SJCRH30 (cell line): ENCODE results near the gene ABCC10. TPM values are rescaled to one million over a fixed set of nuclear protein-coding genes. Genes with fewer than 3 reads are reported as not detected.
"Not testable (repeated sequence)": the region's sequence is repeated elsewhere in the genome, so short reads cannot be mapped to it uniquely, and the experiment has no call there.

Source experiments
- DNase-seq, 2 experiments: peaks; one replicate each; pipeline ENCODE4 v3.0.0-alpha.2; 2015 to 2020
- H3K27ac ChIP-seq: fragments of 250-450 bp; sonication (Bioruptor Pico); 2 replicates; pipeline ENCODE4 v1.5.1; 2020; ENCODE audit warnings: mild to moderate bottlenecking, moderate library complexity
- H3K27me3 ChIP-seq: fragments of 250-450 bp; sonication (Bioruptor Pico); 2 replicates; pipeline ENCODE4 v1.5.1; 2020; ENCODE audit warnings: mild to moderate bottlenecking, moderate library complexity
- H3K36me3 ChIP-seq: fragments of 250-450 bp; sonication (Bioruptor Pico); 2 replicates; pipeline ENCODE4 v1.5.1; 2020; ENCODE audit warnings: mild to moderate bottlenecking, moderate library complexity
- H3K4me1 ChIP-seq: fragments of 250-450 bp; sonication (Bioruptor Pico); 2 replicates; pipeline ENCODE4 v1.5.1; 2020; ENCODE audit warnings: mild to moderate bottlenecking, moderate library complexity
- H3K4me3 ChIP-seq: fragments of 250-450 bp; sonication (Bioruptor Pico); 2 replicates; pipeline ENCODE4 v1.5.1; 2020; ENCODE audit warnings: mild to moderate bottlenecking, moderate library complexity
- H3K9me3 ChIP-seq: fragments of 250-450 bp; sonication (Bioruptor Pico); replicated peaks from 2 replicates; pipeline ENCODE4 v1.5.1; 2020; ENCODE audit warnings: mild to moderate bottlenecking, moderate library complexity
- total RNA-seq: library from RNA; depleted of rRNA; stranded (reverse); fragments of >200 nt; shearing (Covaris generic); gene quantifications from 2 replicates; pipeline ENCODE4 v1.2.3, GENCODE V29; 2014

ABCC10 gene
- total RNA-seq, 1 experiment from 2014 or later, result 10.3 TPM

DNA sequence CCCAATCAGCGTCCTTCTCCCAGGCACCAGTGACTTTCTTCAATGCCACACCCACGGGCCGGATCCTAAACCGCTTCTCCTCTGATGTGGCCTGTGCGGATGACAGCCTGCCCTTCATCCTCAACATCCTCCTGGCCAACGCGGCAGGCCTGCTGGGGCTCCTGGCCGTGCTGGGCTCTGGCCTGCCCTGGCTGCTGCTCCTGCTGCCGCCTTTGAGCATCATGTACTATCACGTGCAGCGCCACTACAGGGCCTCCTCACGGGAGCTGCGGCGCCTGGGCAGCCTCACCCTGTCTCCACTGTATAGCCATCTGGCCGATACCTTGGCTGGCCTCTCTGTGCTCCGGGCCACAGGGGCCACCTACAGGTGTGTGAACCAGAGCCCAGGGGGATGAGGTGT, 18.2 kb downstream of the ABCC10 start:
- no peaks in the 10 kb centered on the region for H3K9me3 ChIP-seq
- no peaks in the 10 kb centered on the region for H3K27me3 ChIP-seq
- no peak overlapping the region for H3K4me3 ChIP-seq
- H3K36me3 ChIP-seq, result no peaks in the 10 kb centered on the region
- H3K4me1 ChIP-seq, result no peaks in the 10 kb centered on the region
- DNase-seq, result no peak
- H3K27ac ChIP-seq, result no peak overlapping the region

DNA sequence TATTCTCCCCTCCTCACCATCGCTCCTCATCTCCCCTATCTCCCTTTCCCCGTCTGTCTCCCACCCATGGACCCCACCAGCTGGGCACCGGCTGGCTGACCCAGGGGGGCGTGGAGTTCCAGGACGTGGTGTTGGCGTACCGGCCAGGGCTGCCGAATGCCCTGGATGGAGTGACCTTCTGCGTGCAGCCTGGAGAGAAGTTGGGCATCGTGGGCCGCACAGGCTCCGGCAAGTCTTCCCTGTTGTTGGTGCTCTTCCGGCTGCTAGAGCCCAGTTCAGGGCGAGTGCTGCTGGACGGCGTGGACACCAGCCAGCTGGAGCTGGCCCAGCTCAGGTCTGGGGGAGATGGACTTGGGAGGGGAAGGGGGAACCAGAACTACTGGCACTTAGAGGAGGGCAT, 20.3 kb downstream of the ABCC10 start:
- DNase-seq, result no peak
- Histone ChIP-seq H3K4me3 (no peak overlapping the region), H3K4me1 (no peaks in the 10 kb centered on the region), H3K9me3 (no peaks in the 10 kb centered on the region), H3K36me3 (no peaks in the 10 kb centered on the region), H3K27me3 (no peaks in the 10 kb centered on the region), H3K27ac (no peak overlapping the region)

DNA sequence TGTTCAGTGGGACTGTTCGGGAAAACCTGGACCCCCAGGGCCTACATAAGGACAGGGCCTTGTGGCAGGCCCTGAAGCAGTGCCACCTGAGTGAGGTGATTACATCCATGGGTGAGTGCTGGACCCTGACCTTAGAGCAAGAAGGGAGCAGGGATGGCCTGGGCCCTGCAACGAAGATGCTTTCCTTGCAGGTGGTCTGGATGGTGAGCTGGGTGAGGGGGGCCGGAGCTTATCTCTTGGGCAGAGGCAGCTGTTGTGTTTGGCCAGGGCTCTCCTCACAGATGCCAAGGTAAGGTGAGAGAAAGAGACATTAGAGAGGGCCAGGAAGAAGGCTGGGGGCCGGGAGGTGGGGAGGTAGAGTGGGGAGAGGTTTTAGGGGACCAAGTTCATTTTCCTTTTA, 21.6 kb downstream of the ABCC10 start:
- no peak overlapping the region for H3K4me3 ChIP-seq
- no peak for DNase-seq
- no peaks in the 10 kb centered on the region for H3K27me3 ChIP-seq
- H3K27ac ChIP-seq, result no peak overlapping the region
- no peaks in the 10 kb centered on the region for H3K36me3 ChIP-seq
- no peaks in the 10 kb centered on the region for H3K4me1 ChIP-seq
- no peaks in the 10 kb centered on the region for H3K9me3 ChIP-seq

DNA sequence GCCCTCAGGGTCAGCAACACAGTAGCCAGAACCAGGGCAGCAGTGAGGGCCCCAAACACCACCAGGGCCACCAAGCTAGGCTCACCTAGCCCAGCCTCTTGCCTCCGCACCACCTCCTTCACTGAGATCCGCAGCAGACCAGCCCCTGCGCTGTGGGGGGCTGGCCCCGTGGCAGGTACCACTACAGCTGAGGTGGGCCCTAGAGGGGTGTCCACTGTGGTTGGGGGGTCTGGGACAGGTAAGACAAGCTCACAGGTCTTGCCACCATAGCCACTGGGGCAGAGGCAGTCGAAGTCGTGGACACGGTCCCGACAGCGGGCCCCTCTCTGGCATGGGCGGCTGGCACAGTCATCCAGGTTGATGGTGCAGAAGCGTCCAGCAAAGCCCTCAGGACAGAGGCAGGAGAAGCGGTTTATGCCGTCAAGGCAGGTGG, 23.4 kb downstream of the ABCC10 start:
- DNase-seq, result no peak

DNA sequence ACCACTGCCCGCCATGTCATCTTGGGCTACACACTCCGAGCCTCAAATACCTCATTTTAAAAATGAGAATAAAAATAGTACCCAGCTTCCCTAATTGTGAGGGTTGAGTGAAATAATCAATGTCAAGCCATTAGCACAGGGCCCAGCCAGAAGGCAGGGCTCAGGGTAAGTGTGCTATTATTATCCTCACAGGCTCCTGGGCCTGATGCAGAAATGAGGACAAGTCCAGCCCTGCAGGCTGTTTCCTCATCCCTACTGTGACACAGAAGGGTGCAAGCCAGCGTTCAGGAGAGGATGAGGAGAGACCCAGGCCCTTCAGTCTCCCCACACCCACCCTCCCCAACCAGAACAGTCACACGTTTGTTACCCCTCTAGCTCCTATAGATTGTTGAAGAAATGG, 24.0 kb downstream of the ABCC10 start:
- no peak for DNase-seq
- Histone ChIP-seq H3K36me3 (no peaks in the 10 kb centered on the region), H3K4me3 (no peak overlapping the region), H3K27ac (no peak overlapping the region), H3K4me1 (0 out of 2 replicates have a peak, but pooled peaks cover 3% of the 10 kb centered on the region), H3K27me3 (no peaks in the 10 kb centered on the region), H3K9me3 (no peaks in the 10 kb centered on the region)

More for the DNA sequence above, 23.4 kb downstream of the ABCC10 start:
- Histone ChIP-seq H3K4me1 (no peaks in the 10 kb centered on the region), H3K27me3 (no peaks in the 10 kb centered on the region), H3K9me3 (no peaks in the 10 kb centered on the region), H3K4me3 (no peak overlapping the region), H3K27ac (no peak overlapping the region), H3K36me3 (no peaks in the 10 kb centered on the region)

DNA sequence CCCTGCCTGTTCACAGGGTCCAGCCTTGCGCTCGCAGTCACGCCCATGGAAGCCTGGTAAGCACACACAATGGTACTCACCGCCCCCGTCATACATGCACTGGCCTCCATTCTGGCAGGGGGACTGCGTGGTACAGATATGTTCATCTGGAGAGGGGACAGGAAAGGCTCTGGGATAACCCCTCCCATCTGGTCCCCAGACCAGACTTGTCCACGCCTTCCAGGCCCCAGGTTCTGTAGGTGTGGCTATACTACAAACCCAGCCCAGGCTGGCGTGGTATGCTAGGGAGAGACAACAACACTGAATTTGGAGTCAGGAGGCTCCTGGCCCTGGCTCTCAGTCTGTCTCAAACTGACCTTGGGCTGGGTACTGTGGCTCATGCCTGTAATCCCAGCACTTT, 24.6 kb downstream of the ABCC10 start:
- Histone ChIP-seq H3K4me1 (0 out of 2 replicates have a peak, but pooled peaks cover 3% of the 10 kb centered on the region), H3K36me3 (no peaks in the 10 kb centered on the region), H3K9me3 (0 out of 2 replicates have a peak, but pooled peaks cover 4% of the 10 kb centered on the region), H3K27ac (no peak overlapping the region), H3K27me3 (no peaks in the 10 kb centered on the region), H3K4me3 (no peak overlapping the region)
- no peak for DNase-seq

DNA sequence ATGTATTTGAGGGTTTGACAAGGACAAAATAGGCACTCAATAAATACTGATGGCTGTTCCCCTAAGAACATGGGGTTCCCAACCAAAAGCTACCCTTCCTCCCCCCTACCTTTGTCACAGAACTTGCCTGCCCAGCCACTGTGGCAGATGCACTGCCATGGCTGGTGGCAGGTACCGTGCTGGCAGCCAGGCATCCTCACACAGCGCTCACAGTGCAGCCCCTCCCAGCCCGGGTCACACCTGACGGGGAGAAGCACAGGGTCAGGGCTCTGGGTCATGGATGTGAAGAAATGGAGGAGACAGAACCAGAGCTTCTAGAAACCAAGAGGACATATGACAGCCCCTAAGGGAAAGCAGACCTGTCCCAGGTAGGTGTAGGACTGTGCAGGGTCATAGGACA, 25.6 kb downstream of the ABCC10 start:
- Histone ChIP-seq H3K36me3 (no peaks in the 10 kb centered on the region), H3K27me3 (no peaks in the 10 kb centered on the region), H3K9me3 (0 out of 2 replicates have a peak, but pooled peaks cover 4% of the 10 kb centered on the region), H3K4me1 (0 out of 2 replicates have a peak, but pooled peaks cover 3% of the 10 kb centered on the region), H3K27ac (no peak overlapping the region), H3K4me3 (no peak overlapping the region)
- no peak for DNase-seq

DNA sequence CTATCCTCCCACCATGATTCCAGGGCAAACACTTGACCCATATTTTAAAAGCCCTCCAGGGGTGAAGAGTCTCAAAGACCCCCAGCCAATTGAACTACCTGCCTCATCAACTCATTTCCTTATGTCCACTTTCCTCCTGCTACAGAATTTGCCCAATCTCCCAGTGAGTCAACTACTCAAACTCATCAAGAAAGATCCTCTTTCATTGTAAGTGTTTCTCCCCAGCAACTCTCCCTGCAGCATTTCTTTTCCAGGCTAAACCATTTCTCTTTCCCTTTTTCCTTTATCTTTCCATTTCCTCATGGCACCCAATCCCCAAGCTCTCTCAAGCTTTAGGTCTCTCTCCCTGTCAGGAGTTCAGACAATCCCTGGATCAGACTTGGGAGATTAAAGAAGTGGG, 26.5 kb downstream of the ABCC10 start:
- Histone ChIP-seq H3K36me3 (no peaks in the 10 kb centered on the region), H3K27me3 (no peaks in the 10 kb centered on the region), H3K4me1 (0 out of 2 replicates have a peak, but pooled peaks cover 3% of the 10 kb centered on the region), H3K27ac (no peak overlapping the region), H3K9me3 (0 out of 2 replicates have a peak, but pooled peaks cover 4% of the 10 kb centered on the region), H3K4me3 (no peak overlapping the region)
- DNase-seq, result no peak

DNA sequence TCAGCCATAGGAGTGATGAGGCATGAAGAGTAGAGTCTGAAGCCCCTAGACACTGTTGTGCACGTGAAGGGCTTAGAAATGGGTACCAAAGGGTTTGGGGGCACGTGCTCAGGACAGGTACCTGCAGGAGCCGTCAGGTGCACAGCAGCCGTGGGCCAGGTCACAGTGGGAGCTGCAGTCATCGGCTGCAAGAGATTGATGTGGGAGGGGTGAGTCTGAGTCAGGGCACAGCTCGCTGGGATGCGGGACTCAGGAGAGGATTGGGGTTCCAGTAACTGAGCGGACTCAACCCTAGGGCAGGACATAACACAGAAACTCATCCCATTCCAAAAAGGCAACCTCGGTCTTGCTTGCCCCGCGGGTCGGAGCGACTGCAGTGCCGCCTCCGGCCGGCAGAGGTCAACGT, 27.0 kb downstream of the ABCC10 start:
- no peaks in the 10 kb centered on the region for H3K27me3 ChIP-seq
- peak overlapping the region; percentile 58 for H3K4me3 ChIP-seq
- 0 out of 2 replicates have a peak, but pooled peaks cover 3% of the 10 kb centered on the region for H3K4me1 ChIP-seq
- no peak overlapping the region for H3K27ac ChIP-seq
- no peak for DNase-seq
- 0 out of 2 replicates have a peak, but pooled peaks cover 4% of the 10 kb centered on the region for H3K9me3 ChIP-seq
- H3K36me3 ChIP-seq, result no peaks in the 10 kb centered on the region

DNA sequence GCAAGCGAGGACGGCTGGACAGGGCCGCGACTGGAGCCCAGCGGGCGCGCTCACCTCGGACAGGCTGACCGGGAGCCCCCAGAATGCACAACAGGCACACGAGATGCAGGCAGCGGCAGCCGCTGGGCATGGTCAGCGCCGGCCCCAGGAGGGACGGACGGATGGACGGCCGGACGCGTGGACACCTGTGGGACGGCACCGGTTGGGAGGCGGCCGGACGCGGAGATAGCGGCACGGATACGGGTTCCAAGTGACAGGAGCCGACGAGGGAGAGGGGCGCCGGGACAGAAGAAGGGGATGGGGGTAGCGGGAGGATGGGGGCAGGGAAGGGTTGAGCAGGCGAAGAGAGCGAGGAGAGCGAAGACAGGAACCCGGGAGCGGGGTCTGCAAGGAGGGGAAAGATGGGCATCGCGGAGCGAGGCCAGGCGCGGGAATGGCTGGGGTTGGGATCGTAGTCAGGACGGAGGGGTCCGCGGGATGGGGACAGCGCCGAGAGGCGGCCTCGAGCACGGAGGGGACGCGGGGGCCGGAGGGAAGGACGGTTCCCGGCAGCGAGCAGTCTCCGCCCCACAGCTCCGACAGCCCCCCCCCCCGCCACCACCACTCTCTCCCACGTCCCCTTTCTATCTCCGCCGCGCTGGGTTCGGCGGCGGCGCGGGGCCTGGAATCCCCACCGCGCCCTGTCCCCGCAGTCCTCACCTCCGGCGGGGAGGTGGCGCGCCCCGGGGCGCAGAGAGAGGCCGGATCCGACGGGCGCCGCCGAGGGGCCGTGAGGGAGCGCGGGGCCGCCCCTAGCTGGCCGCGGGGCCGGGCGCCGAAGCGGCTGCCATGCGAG, 27.6 kb downstream of the ABCC10 start:
- H3K4me1 ChIP-seq, result 0 out of 2 replicates have a peak, but pooled peaks cover 3% of the 10 kb centered on the region
- H3K27ac ChIP-seq, result no peak overlapping the region
- no peaks in the 10 kb centered on the region for H3K27me3 ChIP-seq
- no peaks in the 10 kb centered on the region for H3K36me3 ChIP-seq
- peak; percentile 86 to 87 for DNase-seq
- H3K9me3 ChIP-seq, result 0 out of 2 replicates have a peak, but pooled peaks cover 4% of the 10 kb centered on the region
- H3K4me3 ChIP-seq, result peak overlapping the region; percentile 58

DNA sequence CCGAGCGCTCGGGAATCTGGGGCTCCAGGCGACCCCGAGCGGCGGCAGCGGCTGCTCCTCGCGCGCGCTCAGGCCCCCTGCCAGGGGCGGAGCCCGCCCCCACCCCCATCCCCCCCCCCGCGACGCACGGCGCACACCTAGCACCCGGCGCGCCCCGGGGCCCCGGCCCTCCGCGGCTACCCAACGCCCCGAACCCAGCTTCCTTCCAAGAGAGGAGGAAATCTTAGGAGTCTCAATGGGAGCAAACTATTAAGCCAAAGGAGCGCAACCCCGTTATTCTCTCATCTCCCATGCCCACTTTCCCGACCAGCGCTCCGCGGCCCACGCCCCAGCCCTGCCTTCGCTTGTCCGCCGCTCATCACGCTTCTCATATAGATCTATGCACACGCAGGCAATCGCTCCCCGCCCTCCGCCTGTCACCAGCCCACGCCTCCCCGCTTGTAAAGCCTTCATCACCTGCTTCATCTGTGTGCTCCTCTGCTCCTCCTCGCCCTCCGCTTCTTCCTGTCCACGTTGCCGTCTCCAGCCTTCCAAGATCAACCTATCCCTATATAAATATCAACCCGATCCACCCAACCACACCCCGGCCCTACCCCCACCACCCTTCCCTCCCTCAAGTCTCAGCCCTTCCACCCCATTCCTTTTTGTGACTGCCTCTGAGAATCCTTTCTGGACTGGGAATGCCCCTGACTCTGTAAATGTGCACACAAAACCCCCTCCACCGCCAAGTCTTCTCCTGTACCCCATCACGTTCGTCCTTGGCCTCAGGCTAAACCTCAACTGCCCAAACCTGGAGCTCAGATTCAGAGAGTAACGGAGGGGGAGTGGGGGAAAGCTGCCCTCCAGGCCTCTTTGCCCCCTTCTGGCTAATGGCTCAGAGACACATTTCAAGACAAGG, 28.4 kb downstream of the ABCC10 start, which contains the start of gene DLK2:
DLK2 (minus strand) TSS at position 18 of the 898 bp plus-strand sequence. CDS start 723 bp downstream, outside the sequence.
- Histone ChIP-seq H3K4me3 (peak within 1 kb of the TSS; percentile 58), H3K27ac (no peak within 1 kb of the TSS), H3K4me1 (0 out of 2 replicates have a peak, but pooled peaks cover 3% of the 10 kb centered on the region), H3K27me3 (no peaks in the 10 kb centered on the region), H3K36me3 (no peaks in the 10 kb centered on the region), H3K9me3 (0 out of 2 replicates have a peak, but pooled peaks cover 4% of the 10 kb centered on the region)
- DNase-seq, result peak; percentile 43 to 65

DNA sequence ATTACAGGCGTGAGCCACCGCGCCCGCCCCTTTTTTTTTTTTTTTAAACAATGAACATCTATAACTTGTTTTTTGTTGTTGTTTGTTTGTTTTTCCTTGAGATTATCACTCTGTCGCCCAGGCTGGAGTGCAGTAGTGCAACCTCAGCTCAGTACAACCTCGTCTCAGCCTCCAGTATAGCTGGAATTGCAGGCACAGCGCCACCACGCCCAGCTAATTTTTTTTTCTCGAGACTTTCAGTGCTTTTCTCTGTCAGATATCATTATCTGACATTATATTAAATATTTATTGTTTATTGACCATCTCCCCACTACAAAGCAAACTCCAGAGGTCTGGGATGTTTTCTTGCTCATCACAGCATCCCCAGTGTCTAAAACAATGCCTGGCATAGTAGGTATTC, 30.3 kb downstream of the ABCC10 start:
- no peak for DNase-seq
- Histone ChIP-seq H3K9me3 (0 out of 2 replicates have a peak, but pooled peaks cover 4% of the 10 kb centered on the region), H3K27me3 (no peaks in the 10 kb centered on the region)

DNA sequence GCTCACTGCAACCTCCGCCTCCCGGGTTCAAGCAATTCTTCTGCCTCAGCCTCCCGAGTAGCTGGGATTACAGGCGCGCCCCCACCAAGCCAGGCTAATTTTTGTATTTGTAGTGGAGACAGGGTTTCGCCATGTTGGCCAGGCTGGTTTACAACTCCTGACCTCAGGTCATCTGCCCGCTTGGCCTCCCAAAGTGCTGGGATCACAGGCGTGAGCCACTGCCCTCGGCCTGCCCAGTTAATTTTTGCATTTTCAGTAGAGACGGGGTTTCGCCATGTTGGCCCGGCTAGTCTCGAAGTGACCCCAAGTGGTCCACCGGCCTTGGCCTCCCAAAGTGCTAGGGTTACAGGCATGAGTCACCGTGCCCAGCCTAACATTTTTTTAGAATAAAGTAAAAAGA, 30.8 kb downstream of the ABCC10 start:
- H3K4me1 ChIP-seq, result peaks cover 13% of the 10 kb centered on the region; the same call in 1 of the 2 replicates
- H3K9me3 ChIP-seq, H3K27ac ChIP-seq: not testable (repeated sequence)

More for the DNA sequence above, 30.3 kb downstream of the ABCC10 start:
- H3K27ac ChIP-seq, result no peak overlapping the region
- H3K36me3 ChIP-seq, result no peaks in the 10 kb centered on the region
- no peak overlapping the region for H3K4me3 ChIP-seq
- peaks cover 11% of the 10 kb centered on the region; the same call in 1 of the 2 replicates for H3K4me1 ChIP-seq

DNA sequence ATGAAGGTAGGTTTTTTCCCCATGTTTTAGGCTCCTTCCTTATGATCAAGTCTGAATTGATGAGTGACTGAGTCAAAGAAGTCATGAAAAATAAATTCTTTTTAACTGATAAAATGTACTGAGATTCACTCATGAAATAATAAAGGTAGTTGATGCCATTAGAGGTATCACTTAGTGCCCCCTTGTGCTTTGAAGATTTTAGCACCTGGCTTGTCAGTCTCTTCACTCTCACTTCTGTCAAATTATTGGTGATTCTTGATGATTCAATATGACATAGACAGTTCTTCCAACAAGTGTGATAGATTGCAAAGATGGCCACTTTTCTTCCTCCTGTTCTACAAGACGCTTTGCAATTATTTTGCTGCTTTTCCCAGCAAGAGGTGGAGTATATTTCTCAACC, 32.2 kb downstream of the ABCC10 start:
- no peak for DNase-seq
- no peaks in the 10 kb centered on the region for H3K27me3 ChIP-seq
- H3K27ac ChIP-seq, result no peak overlapping the region
- H3K36me3 ChIP-seq, result no peaks in the 10 kb centered on the region
- H3K4me3 ChIP-seq, result no peak overlapping the region
- H3K4me1 ChIP-seq, result peaks cover 13% of the 10 kb centered on the region; the same call in 1 of the 2 replicates
- H3K9me3 ChIP-seq, result 0 out of 2 replicates have a peak, but pooled peaks cover 4% of the 10 kb centered on the region

More for the DNA sequence above, 30.8 kb downstream of the ABCC10 start:
- H3K4me3 ChIP-seq, H3K36me3 ChIP-seq, DNase-seq, H3K27me3 ChIP-seq: not testable (repeated sequence)
